ENCODE data around the gene VAV2.

Gene VAV2

DNA sequence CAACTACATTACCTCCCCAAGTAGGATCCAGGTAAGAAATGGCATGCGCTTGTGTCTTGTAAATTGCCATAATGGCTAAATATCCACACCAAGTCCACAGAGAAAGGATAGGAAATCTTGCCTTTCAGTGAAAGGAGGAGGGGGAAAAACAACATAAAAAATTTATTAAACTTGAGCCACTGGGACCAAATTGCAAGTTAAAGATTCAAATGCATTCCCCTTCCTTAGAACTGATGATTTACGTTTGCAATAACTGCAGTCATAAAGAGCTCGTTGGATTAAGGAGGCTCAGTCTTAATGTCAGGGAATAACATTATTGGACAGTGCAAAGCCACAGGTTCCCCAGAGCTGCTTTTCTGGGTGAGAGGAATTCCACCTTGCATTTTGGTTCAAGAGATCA, 161.4 kb downstream of the VAV2 start:
- DNase-seq: no peak

DNA sequence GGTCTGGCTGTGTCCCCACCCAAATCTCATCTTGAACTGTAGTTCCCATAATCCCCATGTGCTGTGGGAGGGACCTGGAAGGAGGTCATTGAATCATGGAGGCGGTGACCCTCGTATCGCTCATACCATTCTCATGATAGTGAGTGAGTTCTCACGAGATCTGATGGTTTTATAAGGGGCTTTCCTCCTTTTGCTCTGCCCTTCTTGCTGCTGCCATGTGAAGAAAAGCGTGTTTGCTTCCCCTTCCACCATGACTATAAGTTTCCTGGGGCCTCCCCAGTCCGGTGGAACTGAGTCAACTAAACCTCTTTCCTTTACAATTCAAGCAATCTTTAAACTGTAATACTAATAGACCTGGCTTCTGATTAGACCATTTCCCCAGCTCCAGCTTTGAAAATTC, 161.8 kb downstream of the VAV2 start:
- DNase-seq: no peak

DNA sequence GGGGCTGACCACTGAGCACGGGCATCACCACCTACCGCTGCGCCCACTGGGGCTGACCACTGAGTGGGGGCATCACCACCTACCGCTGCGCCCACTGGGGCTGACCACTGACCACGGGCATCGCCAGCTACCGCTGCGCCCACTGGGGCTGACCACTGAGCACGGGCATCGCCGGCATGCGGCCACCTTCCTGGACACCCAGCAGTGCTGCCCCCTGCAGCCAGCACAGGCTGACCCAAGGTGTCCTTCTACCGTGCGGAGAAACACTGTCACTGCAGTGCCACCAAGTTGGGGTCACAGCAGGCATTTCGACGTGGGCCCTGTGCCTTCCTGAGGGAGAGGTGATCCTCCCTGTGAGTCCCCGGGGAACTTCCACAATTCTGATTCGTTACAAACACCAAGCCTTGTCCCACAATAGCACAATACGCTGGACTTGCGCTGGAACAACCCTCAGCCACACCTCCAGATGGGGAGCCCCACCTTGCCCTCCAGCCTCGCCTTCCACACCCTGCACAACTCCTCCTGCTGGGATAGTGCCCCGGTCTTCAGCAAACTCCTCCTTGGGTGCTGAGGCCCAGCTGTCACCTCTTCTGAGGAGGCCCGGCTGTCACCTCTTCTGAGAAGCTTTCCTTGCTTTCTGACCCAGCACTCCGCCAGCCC, 163.7 kb downstream of the VAV2 start:
- no peak for DNase-seq

DNA sequence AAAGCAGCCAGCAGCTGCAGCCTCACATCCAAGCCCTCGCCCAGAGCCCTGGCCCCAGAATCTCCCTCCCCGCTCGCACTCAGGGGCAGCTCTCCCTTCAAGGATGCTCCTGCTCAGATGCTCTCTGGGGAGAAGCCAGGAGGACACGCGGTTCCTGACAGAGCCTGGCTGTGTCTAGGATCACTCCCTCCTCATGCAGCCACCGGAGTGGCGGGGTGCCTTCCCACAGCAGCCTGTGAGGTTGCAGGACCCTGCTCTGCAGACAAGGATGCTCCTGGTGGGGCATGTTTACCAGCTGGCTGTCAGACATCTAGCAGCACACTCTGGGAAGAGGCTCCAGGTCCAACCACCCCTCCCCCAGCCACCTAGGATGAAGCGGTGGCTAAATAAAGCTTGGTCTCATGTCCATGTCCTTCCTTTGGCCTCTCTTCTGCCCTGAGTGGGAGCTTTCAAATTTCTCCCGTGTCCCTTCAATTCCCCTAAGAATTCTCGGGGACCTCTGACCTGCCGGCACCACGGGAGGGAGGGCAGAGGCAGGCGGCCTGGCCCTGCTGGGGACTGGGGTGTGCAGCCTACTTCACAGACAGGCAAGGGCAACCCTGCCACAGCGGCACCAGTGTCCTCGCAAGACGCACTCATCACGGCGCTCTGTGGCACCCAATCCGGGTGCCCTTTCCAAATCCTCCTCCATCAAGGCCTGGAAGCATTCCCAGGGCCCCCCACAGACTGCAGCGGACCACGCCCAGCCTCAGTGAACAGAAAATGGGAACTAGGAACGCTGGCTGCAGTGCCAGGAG, 165.6 kb downstream of the VAV2 start:
- no peak for DNase-seq

DNA sequence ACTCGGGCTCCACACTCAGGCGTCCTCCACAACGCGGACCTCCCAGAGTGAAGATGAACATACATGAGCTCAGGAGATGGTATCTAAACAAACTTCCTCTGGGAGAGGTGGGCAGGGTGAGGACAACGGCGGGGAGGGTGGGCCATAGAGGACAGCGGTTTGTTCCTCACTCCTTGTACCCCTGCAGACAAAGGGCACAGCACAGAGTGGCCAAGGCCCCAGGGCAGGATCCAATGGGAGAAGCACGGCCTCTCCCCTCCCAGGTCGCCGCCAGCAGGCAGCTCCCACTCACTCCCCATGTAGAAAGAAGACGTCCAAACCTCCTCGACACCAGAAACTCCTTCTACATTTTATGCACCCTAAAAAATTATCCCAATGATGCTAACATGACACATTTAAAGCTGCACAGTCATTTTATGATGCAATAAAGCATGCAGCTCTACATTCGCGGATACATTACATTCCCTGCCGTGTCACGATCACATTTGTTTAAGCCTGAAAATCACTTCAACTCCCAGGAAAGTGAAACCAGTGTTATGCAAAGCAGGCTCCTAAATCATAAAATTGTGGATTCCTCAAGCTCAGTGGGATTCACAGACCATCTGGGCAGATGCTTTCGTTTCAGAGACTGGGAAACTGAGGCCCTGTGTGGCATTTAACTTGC, 166.4 kb downstream of the VAV2 start:
- DNase-seq: no peak

DNA sequence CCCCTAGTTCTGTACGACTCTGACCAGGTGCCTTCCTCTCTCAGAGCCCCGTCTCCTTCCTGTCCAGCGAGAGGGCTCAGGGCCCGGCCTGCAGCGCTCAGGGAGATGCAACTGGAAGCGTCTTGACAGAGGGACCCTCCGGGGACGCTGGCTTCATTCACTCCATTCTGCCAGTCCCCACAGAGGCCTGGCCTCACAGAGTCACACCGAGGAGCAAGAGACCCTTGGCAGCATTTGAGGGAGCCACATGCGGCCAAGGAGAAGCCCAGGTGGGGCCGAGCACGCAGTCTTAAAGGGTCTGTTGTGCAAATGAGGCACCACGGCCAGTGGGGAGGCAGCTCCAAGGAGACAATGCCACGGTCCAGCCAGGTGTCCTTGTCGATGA, 167.3 kb downstream of the VAV2 start:
- no peak for DNase-seq

DNA sequence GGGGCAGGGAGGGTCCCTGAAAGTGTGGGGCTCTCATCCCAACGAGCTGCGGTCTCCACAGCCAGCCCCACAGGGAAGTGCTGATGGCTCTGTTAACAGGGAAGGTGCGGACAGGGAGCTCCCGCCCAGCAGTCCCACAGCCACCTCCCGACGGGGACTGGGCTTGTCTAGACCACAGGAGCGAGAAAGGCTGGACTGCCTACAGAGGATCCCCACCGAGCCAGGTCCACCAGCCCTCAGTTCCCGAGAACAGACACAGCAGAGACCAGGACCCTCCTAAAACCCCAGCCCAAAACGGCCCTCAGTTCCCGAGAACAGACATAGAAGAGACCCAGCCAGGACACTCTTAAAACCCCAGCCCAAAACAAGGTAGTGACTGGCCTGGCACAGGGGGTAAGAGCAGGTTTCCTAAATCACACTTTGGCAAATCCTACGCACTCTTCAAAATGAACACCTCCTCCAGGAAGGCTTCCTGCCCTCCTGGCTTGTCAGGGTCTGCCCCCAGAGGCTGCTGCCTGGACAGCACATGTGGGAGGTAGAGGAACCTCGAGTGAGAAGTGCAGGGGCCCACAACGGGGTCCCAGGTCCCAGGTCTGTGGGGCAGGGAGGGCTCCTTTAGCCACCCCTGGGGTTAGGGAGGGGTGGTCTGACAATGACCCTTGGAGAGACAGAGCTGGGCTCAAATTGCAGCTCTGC, 167.9 kb downstream of the VAV2 start:
- DNase-seq: no peak

DNA sequence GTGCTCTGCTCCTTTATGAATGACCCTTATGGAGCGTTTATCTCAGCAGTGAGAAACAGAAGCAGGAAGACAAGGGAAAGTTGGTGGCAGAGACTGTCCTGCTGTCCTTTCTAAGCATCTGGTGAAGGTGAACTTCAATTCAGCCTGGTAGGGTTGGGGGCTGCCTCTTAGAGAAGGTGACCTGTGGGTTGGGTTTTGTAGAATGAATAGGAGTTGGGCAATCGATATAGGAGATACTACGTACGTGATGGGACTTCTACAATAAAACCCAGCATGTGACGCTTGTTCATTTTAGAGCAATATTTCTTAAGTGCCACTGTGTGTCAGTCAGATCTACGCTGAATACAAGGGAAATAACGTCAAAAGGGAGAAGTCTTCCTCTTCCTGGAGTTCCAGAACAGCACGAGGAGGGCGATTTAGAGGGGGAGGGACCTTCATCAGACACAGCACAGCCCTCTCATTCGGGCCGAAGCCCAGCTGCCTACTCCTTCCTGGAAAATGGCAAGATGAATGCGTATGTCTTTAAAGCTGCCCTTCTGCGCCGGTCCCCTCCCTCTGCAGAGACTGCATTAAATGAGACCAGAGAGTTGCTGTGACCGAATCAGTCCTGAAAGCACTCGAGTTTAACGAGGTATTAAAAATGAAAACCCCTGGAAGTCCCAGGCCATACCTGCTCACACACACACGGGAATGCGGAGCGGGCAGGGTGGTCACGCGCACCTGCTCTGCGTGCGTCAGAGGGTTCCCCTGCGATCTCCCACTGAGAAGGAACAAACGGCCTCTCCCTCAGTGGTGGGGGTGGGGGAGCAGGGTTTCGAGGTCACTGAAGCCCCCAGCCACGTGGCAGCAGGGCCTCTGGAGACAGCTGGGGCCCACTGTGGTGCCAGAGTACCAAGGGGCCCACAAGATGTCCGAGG, 168.7 kb downstream of the VAV2 start:
- peak; percentile 31 for DNase-seq

DNA sequence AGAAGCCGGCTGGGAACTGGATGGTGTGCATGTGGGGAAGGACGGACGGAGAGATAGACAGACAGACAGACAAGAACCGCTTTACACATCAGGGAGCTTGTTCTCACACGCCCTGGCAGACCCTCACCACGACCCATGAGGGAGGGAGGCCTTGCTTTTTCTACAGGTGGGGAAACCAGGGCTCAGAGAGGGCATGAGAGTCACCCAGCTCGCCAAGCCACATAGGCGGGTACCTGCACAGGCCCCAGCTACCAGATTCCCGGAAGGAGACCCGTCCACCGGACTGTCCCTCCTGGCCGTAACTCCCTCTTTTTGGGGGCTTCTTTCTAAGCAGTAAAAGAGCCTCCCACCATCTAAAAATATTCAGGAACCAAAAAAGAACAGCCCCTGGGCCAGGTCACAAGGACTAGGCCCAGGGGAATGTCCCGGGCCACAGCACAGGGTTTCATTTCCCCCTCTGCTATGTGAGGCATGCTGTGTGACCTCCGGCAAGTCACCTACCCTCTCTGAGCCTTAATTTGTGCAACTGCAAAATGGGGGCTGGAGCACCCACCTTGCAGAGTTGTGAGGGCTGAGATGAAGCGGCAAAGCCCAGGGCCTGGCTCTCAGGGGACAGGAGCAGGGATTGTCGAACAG, 169.6 kb downstream of the VAV2 start:
- DNase-seq: peak; percentile 34

DNA sequence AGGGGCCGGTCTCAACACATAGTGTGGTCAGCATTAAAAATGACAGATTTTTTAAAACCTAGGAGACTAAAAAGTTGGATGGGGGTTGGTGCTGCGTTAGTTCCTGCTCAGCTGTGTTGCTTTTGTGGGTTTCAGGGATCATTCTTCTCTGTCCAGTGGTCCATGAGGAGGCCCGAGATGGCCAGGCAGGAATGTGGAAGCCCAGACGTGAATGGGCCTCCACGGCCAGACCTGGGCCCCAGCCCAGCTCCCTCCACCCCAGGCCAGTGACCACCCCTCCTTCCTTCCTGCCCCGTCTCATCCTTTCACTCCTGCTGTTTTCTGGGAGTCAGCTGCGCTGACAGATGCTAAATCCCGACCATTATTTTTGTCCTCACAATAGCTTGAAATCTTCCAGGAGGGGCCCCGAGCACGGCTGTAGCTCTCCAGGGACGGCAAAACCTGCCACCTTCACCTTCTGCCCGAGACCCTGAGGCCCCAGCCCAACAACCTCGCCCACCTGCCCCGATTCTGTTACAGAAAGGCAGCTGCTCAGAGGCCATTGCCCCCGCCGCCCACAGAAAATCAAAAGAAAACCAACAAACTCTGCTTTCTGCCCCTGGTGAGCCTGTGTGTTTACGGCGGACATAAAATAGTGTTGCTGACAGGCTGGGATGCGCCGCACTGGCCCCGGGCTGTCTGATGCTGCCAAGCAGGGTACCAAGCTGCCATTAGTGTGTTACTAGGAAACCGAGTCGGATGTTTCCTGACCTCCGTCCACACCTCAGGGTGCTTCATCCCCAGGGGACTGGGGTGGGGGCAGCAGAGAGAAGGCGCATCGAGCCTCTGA, 170.3 kb downstream of the VAV2 start:
- peak; percentile 57 for DNase-seq

DNA sequence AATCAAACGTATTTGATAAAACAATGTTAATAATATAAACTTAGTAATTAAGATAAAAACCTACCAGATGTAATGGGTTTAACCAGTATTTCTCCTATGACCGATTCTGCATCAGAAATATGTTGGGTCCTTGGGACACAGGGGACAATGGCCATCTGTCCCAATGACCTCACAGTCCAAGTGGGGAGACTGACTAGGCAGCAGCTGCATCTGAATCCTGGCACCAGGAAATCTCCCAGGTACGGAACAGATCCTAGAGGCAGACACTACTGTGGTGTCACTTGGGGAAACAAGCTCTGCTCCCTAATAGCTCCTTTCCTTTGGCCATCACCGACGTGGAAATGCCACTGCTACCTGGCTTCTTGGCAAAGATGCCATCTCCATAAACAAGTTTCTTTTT, 172.2 kb downstream of the VAV2 start:
- no peak for DNase-seq

DNA sequence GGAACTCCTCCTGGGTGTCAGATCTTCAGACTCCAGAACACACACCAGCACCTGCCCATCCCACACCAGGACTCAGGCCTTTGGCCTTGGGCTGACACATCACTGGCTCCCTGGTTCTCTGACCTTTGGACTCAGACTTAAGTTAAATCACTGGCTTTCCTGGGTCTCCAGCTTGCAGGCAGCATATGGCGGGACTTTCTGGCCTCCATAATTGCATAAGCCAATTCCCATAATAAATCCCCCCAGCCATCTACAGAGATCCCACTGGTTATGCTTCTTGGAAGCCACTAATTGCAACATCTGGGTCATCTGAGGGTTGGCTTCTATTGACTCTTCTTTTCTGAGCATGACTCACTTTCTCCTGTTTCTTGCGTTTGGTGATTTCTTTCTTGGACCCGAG, 173.7 kb downstream of the VAV2 start:
- no peak for DNase-seq

DNA sequence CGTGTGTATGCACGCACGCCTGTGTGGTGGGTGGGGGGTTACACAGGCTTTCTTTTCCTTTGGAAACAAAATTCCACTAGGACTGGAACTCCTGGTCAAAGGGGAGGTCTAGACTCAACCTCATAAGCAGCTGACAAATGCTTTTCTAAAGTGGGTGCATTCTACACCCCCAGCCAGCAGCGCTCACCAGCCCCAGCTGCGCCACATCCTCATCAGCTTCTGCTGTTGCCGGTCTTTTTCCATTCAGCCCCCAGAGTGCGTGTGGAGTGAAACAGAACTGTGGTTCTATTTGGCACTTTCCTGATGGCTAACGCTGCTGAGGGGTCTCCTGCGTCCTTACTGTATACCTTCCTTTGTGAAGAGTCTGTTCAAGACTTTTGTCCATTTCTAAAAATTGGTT, 176.3 kb downstream of the VAV2 start:
- DNase-seq: no peak

DNA sequence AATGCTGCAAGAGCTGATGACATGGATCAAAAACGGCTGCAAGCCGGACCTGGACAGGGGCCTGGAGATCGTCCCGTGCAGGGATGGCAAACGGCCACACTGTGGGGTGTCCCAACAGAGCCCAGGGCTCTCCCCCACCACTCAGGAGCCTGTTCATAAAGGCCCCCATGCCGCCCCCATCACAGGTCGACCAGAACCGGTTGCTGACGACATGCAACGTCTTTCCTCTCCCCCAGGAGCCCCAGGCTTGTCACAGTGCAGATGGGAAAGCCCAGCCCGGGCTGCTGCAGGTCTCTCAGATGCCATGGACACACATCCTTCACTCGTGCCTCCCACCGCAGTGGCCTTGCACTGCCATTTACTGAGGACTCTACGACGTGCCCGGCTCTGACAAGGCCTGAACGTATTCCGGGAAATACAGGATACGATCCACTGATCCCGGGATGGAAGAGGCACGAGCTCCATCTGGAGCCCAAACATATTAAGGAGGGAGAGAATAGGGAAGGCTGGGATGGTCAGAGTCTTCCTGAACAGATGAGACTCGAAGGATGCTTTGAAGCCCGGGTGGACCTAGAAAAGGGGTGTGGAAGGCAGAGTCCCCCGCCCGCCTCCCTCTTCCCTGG, 177.4 kb downstream of the VAV2 start:
- no peak for DNase-seq

DNA sequence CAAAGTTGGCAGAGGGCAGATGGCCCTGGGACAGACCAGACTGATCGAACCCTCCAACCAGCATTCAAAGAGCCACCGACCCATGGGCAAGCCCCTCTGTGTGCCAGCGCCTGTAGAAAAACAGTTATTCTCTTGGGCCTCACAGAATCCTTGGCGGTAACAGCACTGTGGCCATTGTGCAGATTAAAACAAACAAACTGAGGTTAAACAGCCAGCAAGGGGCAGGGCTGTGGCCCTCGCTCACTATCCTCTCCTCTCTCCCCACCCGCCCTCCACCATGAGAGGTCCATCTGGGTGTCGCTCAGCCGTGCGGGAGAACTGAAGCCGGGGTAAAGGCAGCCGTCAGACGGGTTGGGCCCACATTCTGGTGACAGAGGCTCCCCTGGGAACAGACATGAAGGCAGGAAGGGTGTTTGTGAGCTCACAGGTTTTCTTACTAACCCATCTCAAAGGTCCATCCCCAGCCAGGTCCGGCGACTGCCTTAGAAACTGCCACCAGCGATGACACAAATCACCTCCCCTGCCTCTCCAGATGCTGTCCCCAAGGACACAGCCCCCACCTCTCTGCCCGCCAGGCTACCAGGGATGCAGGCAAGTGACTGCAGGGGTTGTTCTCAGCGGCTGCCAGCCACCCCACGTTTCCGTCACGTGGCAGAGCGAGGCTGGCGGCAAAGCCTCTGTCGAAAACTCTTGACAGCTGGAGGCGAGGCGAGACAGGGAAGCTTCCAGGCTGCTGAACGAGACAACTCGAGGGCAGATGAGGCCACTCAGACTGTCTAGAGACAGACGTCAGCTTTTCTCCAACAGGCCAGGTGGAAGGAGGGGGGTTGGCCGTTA, 178.2 kb downstream of the VAV2 start:
- no peak for DNase-seq

DNA sequence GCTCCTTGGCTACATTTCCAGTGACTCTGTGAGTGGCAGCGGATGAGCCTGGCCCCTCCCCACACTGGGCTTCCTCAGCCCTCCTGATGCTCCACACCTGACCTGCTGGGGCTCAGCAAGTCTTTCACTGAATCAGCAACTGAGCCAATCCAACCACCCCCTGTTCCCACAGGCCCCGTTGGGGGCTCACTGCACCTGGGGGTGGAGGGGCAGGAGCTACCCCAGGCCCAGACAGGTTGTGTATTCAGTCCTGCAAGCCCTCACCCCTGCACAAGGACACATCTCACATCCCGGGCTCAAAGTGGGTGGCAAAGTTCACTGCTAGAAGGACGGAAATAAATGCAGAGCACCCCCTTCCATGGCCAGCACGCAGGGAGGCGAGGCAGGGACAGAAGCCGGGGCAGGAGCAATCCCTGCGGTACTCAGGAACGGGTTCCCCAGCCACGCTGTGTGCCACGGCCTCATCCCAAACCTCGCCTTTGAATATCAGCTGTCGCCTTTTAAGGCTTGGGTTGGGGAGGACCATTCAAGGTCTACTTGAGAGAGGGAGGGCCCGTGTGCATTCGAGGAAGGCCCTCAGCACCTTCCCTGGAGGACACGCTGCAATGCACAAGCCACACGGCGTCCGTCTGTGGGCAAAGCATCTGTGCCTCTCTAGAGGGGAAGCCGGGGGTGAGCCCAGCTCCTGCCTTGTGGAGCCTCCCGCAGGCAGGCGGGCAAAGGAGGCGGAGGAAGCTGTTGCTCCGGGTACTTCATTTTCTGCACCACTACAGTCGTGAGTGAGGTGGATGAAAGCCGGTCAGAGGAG, 179.0 kb downstream of the VAV2 start:
- DNase-seq: no peak

DNA sequence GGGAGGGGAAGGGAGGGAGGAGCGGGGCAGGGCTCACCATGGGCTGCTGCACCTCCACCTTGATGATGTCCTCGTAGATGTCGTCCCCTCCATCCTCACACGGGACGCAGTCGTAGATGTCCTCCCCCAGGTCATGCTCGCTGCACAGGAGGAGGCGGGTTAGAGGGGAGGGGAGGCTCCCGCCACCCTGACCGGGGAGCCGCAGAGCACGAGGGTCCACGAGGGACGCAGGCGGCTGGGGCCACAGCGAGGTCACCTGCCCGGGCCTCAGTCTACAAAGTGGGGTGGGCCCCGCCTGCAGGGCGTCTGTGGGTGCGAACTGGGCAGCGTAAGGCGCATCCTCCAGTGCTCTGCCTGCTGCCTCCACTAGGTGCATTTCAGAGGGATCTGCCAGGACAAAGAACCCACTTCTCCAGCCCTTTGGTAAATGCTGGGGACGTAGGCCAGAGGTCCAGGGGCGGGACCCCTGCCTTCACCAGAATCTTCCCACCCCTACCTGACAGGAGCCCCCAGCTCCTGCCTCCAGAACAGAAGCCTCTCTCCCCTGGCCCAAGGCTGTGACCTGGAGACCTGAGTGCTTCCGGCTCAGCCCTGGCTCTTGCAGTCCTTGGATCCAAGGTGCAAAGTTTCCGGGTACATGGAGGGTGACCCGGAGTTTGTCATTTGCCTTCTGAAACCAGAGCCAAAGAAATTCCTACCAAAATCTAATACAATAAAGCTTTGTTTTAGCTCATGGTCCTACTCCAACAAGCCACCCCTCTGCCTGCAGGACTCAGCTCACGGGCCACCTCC, 179.9 kb downstream of the VAV2 start:
- DNase-seq: no peak

DNA sequence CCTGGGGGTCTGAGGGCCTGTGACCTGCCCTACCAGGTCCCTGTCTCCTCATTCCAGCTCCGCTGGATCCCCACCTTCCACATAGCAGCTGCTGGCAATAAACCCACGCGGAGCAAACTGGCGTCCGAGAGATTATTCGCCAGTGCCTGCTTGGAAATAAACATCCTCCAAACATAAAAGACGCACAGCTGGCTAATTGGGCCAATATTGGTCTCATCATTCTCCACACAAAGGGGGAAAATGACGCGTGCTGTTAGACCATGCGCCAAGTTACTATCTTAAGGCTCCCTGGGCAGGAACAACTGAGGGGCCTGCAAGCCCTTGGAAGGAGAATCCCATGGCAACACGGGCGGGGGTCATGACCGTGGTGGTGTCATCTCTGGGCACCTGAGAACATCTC, 180.7 kb downstream of the VAV2 start:
- DNase-seq: no peak

Measured in CD4-positive, alpha-beta T cell treated with Interferon gamma for 1 hour (primary cell).